Transverse colon (tissue), 4 donors: ENCODE measurements around the gene NUMA1. TPM values are rescaled to one million over a fixed set of nuclear protein-coding genes. Genes with fewer than 3 reads are reported as not detected.

Source experiments
- DNase-seq: peaks from one replicate; pipeline ENCODE4 v3.0.0-alpha.2; 2019
- H3K27ac ChIP-seq, 4 donors: fragments of 200-600 bp; sonication (generic); 2 replicates each; pipeline ENCODE4 v1.5.1; 2016 to 2018; ENCODE audit warnings: inconsistent platforms in 4 of 4
- H3K27me3 ChIP-seq: fragments of 200-600 bp; sonication (generic); 2 replicates; pipeline ENCODE4 v1.5.1; 2017; ENCODE audit warnings: inconsistent platforms
- H3K36me3 ChIP-seq, 4 donors: fragments of 200-600 bp; sonication (generic); 2 replicates each; pipeline ENCODE4 v1.5.1; 2017 to 2019; ENCODE audit warnings: inconsistent platforms in 4 of 4
- H3K4me1 ChIP-seq, 4 donors: fragments of 200-600 bp; sonication (generic); 2 replicates each; pipeline ENCODE4 v1.5.1; 2017 to 2020; ENCODE audit warnings: inconsistent platforms in 4 of 4
- H3K4me3 ChIP-seq, 4 donors: fragments of 200-600 bp; sonication (generic); 1 replicate in 1 of 4; 2 replicates in 3 of 4; pipeline versions ENCODE4 v1.5.1 to v1.6.1; 2017 to 2019; ENCODE audit warnings: inconsistent platforms in 4 of 4
- H3K9me3 ChIP-seq, 2 donors: fragments of 200-600 bp; sonication (generic); 2 replicates each; pipeline ENCODE4 v1.5.1; 2017 to 2019; ENCODE audit warnings: inconsistent platforms in 2 of 2
- CTCF ChIP-seq, 5 experiments: fragments of 200-600 bp in 3 of 5; fragments of 450-650 bp in 2 of 5; sonication (generic) in 3 of 5; IDR thresholded peaks; 1 replicate in 2 of 5; 2 replicates in 3 of 5; pipeline ENCODE4 v1.5.1; 2016 to 2017; ENCODE audit warnings: antibody characterized with exemption in 5 of 5, inconsistent platforms in 3 of 5, mild to moderate bottlenecking in 2 of 5, moderate library complexity in 1 of 5
- EP300 ChIP-seq: sonication (generic); formaldehyde crosslinking; IDR thresholded peaks from one replicate; pipeline ENCODE4 v1.6.1; 2017; ENCODE audit warnings: antibody characterized with exemption, low read depth
- POLR2A ChIP-seq: fragments of 450-650 bp; IDR thresholded peaks from one replicate; pipeline ENCODE4 v1.6.1; 2016; ENCODE audit warnings: antibody characterized with exemption, mild to moderate bottlenecking, moderate library complexity
- POLR2AphosphoS5 ChIP-seq, 3 donors: sonication (generic); formaldehyde crosslinking; IDR thresholded peaks; one replicate each; pipeline ENCODE4 v1.6.1; 2016; ENCODE audit warnings: antibody characterized with exemption in 3 of 3
- WGBS, 2 donors: methylation state at CpG; one replicate each; pipeline ENCODE4 v1.1.5; 2018; ENCODE audit warnings: low coverage in 1 of 2; 5-methylcytosine and 5-hydroxymethylcytosine counted together
- in situ Hi-C, 4 donors: fragments of 200-750 bp; cut with MboI; loops; one replicate each; pipeline versions ENCODE4 v1.15.0 to v1.15.1; 2017; ENCODE audit warnings: low sequenced_read_pairs in 3 of 4, low pct_ligation_motif_present in 1 of 4, low pct_unique_long_range_greater_than_20kb in 1 of 4
- intact Hi-C: fragments of 100-400 bp; cut with DNase I; formaldehyde crosslinking; loops from one replicate; pipeline ENCODE4 v1.15.1; 2023; ENCODE audit warnings: low total_unique reads
- total RNA-seq, 4 donors: library from RNA; depleted of rRNA; stranded (reverse); fragments of >200 nt; gene quantifications; one replicate each; pipeline ENCODE4 v1.1.0, GENCODE V29; 2016

Gene NUMA1
- total RNA-seq, 4 donors from 2014 or later = 323 to 520 (median 419) TPM

DNA sequence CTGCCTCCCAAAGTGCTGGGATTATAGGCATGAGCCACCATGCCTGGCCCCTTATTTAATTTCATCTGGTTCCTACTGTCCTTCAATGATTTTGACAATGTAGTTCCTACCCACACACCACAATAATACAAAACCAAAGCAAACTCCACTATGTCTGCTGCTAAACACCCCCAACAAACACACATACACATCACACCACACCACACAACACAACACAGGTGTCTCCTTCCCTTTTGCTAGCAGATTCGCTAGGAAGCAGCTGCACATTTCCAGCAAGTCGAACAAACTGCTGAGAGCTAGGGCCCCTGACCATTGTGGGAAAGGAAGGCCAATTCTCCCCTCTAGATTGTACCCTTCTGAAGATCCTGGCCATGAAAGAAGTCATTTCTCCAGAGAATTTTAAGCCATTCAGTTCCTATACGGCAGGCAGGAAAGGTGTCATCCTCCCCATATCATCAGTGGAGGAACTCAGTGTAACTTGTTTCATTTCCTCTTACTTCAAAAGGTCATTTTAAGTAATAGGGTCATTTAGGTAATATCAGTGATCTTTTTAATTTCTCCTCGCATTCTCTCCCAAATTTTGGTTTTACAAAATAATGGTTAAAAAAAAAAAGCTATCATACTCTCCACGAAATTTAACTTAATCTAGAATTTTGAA is 18.5 kb downstream of the NUMA1 start:
- H3K4me1 ChIP-seq = peaks cover 6 to 8% (median 7%) of the 10 kb centered on the region in 4 donors
- H3K27ac ChIP-seq = no peak overlapping the region
- in situ Hi-C loops (no loop called here), intact Hi-C loops (no loop called here)
- no peaks in the 10 kb centered on the region for H3K36me3 ChIP-seq
- DNase-seq = no peak
- H3K27me3 ChIP-seq = no peaks in the 10 kb centered on the region
- no peak overlapping the region for H3K4me3 ChIP-seq
- no peaks in the 10 kb centered on the region for H3K9me3 ChIP-seq
- WGBS, 2 donors = 91 to 94% methylated on average over 2 to 5 of the region's 5 CpGs
- TF ChIP-seq POLR2A = no peak
- no peak for TF ChIP-seq CTCF (IDR thresholded peaks at IDR 0.05)

DNA sequence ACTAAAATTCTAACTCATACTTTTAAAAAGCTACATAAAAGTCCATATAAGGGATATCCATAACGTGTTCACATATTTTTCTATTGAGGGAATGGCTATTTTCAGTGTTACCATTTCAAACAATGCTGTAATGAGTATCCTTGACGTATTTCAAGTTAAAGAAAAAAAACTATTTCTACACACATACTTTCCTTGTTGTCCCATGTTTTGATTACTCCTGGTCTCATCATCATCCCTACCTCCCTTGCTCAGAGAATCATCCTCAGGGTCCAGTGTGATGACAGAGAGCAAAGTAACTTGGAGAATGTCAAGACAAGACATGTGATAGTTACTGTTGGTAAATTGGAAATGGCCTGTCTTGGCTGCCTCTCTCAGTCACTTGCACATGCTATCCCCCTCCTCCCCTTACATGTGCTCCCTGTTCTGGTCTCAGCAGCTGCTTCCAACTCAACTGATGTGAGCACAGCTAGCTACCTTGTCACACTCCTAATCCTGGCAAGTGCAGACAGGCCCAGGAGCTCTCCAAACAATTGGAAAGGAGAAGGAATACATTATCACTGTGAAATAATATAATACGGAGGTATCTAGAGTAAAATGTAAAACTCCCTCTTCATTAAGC is 21.8 kb downstream of the NUMA1 start:
- H3K9me3 ChIP-seq = no peaks in the 10 kb centered on the region
- no peak overlapping the region for H3K27ac ChIP-seq
- no peaks in the 10 kb centered on the region for H3K4me1 ChIP-seq
- WGBS, 2 donors = 79 to 80% methylated on average over 3 of the region's 3 CpGs
- TF ChIP-seq EP300 (no peak), POLR2AphosphoS5 (IDR thresholded peaks at IDR 0.05) (no peak), POLR2A (no peak), CTCF (IDR thresholded peaks at IDR 0.05) (no peak)
- in situ Hi-C loops (no loop called here), intact Hi-C loops (no loop called here)
- no peak for DNase-seq
- no peaks in the 10 kb centered on the region for H3K36me3 ChIP-seq
- no peaks in the 10 kb centered on the region for H3K27me3 ChIP-seq
- H3K4me3 ChIP-seq = no peak overlapping the region

DNA sequence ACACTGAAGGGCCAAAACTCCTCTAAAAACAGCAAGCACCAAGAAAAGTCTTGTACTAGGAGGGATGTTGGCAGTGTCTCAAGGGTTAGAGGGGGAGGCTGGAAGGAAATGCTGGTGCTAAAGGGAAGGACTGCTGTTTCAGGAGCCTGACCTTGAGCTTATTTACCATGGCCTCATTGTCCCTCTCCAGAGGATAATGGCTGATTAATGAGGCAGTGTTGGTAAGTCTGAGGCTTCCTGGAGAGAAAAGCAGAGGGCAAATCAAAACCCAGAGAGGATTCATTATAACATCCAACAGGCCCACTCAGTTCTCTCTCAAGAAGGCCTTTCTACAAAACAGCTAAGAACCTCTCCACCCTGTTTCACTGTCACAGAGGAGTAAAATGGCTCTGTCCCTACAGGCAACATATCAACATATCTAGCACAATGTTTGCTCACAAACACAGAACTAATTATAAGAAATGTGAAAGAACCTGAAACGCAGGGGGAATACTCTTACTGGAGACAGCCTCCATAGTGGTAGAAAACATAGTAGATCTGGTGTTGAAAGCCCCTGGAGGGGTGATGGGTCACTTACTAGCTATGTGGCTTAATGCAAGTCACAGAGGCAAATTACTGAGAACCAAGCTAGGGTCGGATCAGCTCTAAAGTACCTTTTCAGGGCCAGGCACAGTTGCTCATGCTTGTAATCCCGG is 31.4 kb downstream of the NUMA1 start:
- Histone ChIP-seq H3K4me3 (no peak overlapping the region), H3K36me3 (peaks cover 0 to 8% (median 0%) of the 10 kb centered on the region in 4 donors), H3K27me3 (no peaks in the 10 kb centered on the region), H3K4me1 (peaks cover 0 to 10% (median 5%) of the 10 kb centered on the region in 4 donors), H3K27ac (no peak overlapping the region), H3K9me3 (no peaks in the 10 kb centered on the region)
- 86% methylated on average over 3 of the region's 3 CpGs; no CpG with 5 or more reads in 1 of the 2 donors for WGBS, 2 donors
- intact Hi-C loops (no loop called here), in situ Hi-C loops (no loop called here)
- TF ChIP-seq POLR2A (no peak), POLR2AphosphoS5 (IDR thresholded peaks at IDR 0.05) (no peak), EP300 (no peak), CTCF (IDR thresholded peaks at IDR 0.05) (no peak)
- DNase-seq = no peak

- no peak overlapping the region for H3K4me3 ChIP-seq
- peaks cover 0 to 8% (median 0%) of the 10 kb centered on the region in 4 donors for H3K36me3 ChIP-seq
- H3K27ac ChIP-seq = peak overlapping the region in 3 of 4 donors; percentile 4 to 61 (median 20)
- no peaks in the 10 kb centered on the region for H3K9me3 ChIP-seq
- peaks cover 14 to 26% (median 17%) of the 10 kb centered on the region in 4 donors for H3K4me1 ChIP-seq
- no peak for DNase-seq
- TF ChIP-seq EP300 = no peak
- no peak for TF ChIP-seq POLR2AphosphoS5 (IDR thresholded peaks at IDR 0.05)
- TF ChIP-seq POLR2A = no peak
- no peak for TF ChIP-seq CTCF (IDR thresholded peaks at IDR 0.05)
- H3K27me3 ChIP-seq = no peaks in the 10 kb centered on the region
- intact Hi-C loops (no loop called here), in situ Hi-C loops (no loop called here)
- WGBS, 2 donors = 75% methylated on average over 5 of the region's 5 CpGs; no CpG with 5 or more reads in 1 of the 2 donors
These were observed 34.5 kb downstream of the NUMA1 start for GRCh38 chr11:72045849-72046248.
